GM19193 (cell line): ENCODE results near the gene AK1.

Source experiments
- POLR2A ChIP-seq: IDR thresholded peaks from 4 replicates; pipeline ENCODE4 v1.6.1; 2011; ENCODE audit not compliant: insufficient read depth, insufficient read length; ENCODE audit errors: extremely low read depth

AK1 gene

GRCh38 chr9:127880143-127880542, 2.7 kb upstream of the AK1 start:
- no peak for TF ChIP-seq POLR2A

GRCh38 chr9:127878652-127879390, 1.3 kb upstream of the AK1 start:
- TF ChIP-seq POLR2A, result no peak

DNA sequence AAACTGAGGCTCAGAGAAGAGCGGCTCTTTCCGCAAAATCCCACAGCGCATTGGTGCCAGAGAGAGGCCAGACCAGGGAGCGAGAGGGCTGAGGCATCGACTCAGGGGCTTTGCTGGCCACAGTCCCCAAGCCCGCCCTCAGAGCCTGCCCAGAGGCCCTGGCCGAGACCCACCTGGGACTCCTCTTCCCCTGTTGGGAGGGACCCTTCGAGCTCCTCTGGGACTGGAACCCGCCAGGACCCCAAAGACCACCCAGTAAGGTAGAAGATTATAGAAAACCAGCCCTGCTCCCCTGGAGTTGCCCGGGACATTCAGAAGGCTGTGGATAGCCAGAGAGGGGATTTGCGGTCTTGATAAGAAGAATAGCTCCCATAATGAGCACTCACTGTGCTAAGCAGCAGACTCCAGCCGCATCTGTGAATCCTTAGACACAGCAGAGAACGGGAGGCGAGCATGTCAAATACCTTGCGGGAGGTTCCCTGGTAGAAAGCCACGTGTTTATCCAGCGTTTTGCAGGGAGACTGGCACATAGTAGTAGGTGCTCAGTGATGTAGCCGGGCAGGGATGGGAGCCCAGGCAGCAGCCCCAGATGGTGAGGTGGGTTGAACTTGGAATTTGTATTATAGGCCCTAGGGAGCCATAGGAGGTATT, 651 bp upstream of the AK1 start:
- TF ChIP-seq POLR2A, result no peak

DNA sequence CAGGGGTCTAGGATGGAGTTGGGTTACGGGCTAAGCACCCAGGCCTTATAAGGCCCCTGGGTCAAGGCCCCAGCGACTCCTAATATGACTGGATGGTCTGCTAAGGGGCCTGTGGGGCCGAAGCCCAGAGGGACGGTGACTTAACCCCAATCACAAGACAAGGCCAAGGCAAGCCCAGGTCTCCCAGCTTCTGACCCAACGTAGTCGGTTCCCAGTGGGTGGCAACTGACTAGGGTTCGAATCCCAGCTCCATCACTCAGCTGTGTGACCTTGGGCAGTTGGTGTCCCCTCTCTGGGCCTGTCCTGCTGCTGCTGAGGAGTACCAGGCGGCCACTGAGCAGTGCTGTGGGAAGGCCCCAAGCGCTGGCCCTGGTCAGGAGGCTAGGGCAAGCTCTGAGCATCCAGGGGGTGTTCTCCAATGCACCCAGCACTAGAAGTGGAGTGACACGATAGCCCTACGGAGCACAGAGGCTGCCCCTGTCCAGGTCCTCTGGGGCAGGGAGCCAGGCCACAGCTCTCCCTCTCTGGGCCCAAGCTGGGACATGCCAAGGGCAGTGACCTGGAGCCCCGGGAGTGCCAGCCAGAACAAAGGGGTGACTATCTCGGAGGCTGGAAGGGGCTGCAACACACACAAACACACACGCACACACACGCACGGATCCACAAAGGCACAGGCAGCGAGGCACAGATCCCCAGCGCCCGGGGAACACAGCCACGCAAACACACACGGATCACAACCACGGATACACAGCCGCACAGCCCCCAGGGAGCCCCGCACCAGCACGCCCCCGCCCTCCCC, 512 bp downstream of the AK1 start:
- no peak for TF ChIP-seq POLR2A

DNA sequence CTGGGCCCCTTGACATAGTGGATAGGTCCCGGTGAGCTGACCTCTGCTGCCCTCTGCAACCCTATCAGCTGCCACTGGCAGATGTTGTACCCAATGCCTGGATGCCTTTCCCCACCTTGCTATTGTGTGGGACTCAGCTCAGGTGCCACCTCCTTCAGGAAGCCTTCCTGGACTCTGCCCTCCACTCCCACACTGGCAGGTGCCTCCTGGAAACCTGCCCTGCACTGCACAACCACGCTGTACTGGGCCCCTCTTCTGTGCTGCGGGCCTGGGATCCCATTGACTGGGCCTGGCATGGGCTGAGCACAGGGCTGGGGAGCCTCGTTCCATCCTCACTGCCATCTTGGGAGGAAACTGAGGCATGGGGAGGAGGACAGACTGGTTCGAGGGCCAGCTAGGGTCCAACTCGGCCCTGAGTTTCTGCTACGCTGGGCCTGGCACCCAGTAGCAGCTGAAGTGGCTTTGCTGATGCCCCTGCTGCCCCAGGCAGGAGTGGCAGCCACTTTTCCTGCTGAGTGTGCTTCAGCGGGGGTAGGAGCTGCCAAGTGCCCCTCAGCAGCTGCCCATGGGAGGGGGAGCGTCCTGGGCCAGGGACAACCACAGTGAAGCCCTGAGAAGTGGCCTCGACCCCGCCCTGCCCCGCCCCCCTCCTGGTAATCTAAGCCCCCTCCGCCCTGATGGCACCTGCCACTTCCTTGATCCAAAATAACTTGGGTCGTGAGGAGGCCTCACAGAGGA, 1.3 kb downstream of the AK1 start:
- TF ChIP-seq POLR2A, result no peak

GRCh38 chr9:127875306-127875966, 2.0 kb downstream of the AK1 start:
- no peak for TF ChIP-seq POLR2A

- TF ChIP-seq POLR2A, result no peak
Observed at GRCh38 chr9:127874301-127875221, 2.9 kb downstream of the AK1 start.

GRCh38 chr9:127873886-127874285, 3.6 kb downstream of the AK1 start:
- no peak for TF ChIP-seq POLR2A

DNA sequence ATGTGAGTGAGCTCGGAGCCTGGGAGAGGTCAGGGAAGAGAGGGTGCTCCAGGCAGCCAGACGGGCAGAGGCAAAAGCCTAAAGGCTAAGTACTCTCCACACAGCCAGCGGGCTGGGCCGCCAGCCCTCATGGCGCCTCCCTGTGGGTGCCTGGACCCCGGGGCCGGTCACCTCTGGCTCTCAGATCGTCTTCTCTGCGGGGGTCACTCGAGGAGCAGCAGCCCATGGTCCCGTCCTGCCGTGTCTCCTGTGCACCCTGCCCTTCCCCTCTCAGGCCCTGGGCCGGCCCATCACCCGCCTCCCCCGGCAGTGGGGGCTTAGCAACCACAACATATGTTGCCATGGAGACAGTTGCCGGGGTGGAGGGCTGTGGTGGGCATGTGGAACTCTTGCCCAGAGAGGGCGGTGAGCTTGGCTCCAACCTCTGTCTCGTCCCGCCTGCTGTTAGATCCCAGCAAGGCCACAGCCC, 4.2 kb downstream of the AK1 start:
- no peak for TF ChIP-seq POLR2A

DNA sequence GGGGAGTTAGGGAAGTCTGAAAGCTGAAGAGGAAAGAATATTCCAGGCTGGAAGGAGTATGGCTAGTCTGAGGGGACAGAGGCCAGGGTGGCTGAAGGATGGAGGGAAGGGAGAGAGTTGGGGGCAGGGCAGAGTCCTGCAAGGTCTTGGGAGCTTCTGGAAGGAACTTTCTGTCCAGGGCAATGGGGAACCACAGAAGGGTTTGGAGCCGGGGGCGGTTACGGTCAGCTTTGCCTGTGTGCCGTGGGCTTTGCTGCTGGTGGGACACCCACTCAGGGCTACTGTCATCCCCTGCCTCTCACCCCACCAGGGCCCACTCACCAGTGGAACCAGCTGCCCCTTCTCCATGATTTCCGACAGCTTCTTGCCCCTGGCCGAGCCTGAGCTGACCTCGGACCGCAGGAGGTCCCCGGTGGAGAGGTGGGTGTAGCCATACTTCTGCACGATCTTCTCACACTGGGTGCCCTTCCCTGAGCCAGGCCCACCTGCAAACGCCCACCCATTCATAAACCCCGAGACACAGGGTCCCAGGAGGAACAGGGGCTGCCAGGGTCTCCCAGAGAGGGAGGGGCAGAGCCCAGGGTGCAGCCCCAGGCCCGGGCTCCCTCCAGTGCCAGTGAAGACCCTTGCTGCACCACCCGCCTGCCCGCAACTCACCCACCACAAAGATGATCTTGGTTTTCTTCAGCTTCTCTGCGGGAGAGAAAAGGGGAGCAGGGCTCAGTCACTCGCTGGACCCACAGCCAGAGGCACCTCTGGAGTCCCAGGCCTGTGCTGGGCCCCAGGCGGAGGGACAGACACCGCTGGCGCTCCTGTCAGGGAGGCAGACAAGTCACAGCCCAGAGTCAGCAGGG, 4.9 kb downstream of the AK1 start:
- TF ChIP-seq POLR2A, result no peak

- no peak for TF ChIP-seq POLR2A
Observed at GRCh38 chr9:127871531-127871930, 5.9 kb downstream of the AK1 start.

GRCh38 chr9:127870887-127871286, 6.6 kb downstream of the AK1 start:
- TF ChIP-seq POLR2A, result no peak

DNA sequence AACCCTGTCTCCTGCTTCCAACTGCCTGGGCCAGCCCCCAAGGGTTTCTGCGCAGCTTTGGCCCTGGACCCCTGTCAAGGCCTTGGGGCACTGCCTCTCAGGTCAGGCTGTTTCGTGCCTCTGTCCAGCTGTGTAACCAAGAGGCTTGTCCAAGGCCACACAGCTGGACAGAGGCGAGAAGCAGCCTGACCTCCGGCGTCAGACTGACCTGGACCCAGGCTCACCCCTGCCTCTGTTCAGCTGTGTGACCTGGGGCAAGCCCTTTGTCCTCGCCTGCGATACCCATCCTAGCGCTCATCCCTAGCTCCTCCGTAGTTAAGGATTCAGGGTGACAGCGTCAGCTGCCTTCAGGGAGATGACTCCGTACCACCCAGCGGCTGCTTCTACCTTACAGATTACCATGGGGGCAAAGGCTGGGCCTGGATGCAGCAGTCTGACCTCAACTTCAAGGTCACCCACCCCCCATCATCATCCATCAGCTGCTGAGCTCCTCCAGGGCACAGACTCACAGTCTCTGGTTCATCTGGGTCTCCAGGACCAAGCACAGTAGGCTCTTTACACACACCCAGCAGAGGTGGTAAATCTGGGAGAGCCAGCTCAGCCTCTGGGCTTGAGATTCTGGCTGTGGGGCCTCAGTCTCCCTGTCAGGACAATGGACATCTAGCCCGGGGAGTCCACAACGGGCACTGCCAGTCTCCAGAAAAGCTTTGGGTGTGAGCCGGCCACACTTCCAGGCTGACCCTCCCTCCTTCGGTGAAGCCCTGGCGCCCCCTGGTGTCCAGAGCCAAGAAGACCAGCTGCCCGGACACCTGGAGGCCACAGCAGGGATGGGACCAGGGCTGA, 7.9 kb downstream of the AK1 start:
- TF ChIP-seq POLR2A, result no peak
